ENCODE measurements around the gene CDX2. TPM values are rescaled to one million over a fixed set of nuclear protein-coding genes. Genes with fewer than 3 reads are reported as not detected.

CDX2 gene
- total and polyA plus RNA-seq, 9 of the 15 experiments (the other 6 are each of a cell fraction or from before 2014, with no cell fraction given) = 0.04 TPM; not detected in 8

- H3K9me3 ChIP-seq (replicated peaks; ENCODE audit: control insufficient read depth, insufficient read depth, low read depth, low read length) = no peaks in the 10 kb centered on the region
- no peaks in the 10 kb centered on the region for H3K79me2 ChIP-seq (ENCODE audit: control insufficient read depth, insufficient read depth, low read length)
- H3K4me3 ChIP-seq = no peak overlapping the region
- no peaks in the 10 kb centered on the region; a peak in 2 of 5 replicates for H3K27me3 ChIP-seq (ENCODE audit: control insufficient read depth in 2 of 2, insufficient read depth in 2 of 2, low read length in 2 of 2)
- POLR2A ChIA-PET = no interaction called here
- no peaks in the 10 kb centered on the region for H3K4me1 ChIP-seq (replicated peaks in 1 of 2; ENCODE audit: control insufficient read depth in 2 of 2, insufficient read depth in 2 of 2, low read length in 2 of 2)
- H3K9me1 ChIP-seq (ENCODE audit: control insufficient read depth, insufficient read depth, low read length) = no peaks in the 10 kb centered on the region
- BruUV-seq (replicated peaks) = no TSS peak
- no peak for FAIRE-seq
- H4K20me1 ChIP-seq (replicated peaks; ENCODE audit: control insufficient read depth, insufficient read depth, low read length) = no peaks in the 10 kb centered on the region
- no peak for TF ChIP-seq ZSCAN29 (IDR thresholded peaks at IDR 0.05)
- no peak for TF ChIP-seq DACH1 (IDR thresholded peaks at IDR 0.05; ENCODE audit: partially characterized antibody)
- TF ChIP-seq HMGN3 (IDR thresholded peaks at IDR 0.05; ENCODE audit: borderline replicate concordance, extremely low read depth, insufficient read length, low read depth, low read length) = no peak
- no peak for TF ChIP-seq RBM15 (IDR thresholded peaks at IDR 0.05; ENCODE audit: insufficient read depth, low read length)
- no peak for TF ChIP-seq GATA2 (CRISPR knock-in tag; IDR thresholded peaks at IDR 0.05)
- TF ChIP-seq ZNF583 (CRISPR knock-in tag; IDR thresholded peaks at IDR 0.05) = no peak
- TF ChIP-seq L3MBTL2 (IDR thresholded peaks at IDR 0.05) = no peak
- TF ChIP-seq HDGF (IDR thresholded peaks at IDR 0.05) = no peak
- in situ Hi-C loops (cut with MboI) (no loop called here), intact Hi-C loops (cut with micrococcal nuclease) (no loop called here)
- CTCF ChIA-PET (ENCODE audit: low intra/inter-chr PET ratio) = no interaction called here
- DNase-seq (ENCODE audit: extremely low read depth in 1 of 4, low spot score in 3 of 4) = no peak
- no peak overlapping the region for H2AFZ ChIP-seq (ENCODE audit: low read depth, low read length)
- ATAC-seq = no peak
- no peak overlapping the region for H3K4me2 ChIP-seq (ENCODE audit: insufficient read depth, low read length)
- H3K9ac ChIP-seq (ENCODE audit: insufficient read depth in 1 of 2, low read depth in 2 of 2, low read length in 2 of 2) = no peak overlapping the region
- WGBS (ENCODE audit: insufficient coverage, low coverage, missing lambda C conversion rate) = 13% methylated on average over 1 of the region's 1 CpG
- H3K36me3 ChIP-seq (ENCODE audit: control insufficient read depth, insufficient read depth, low read length) = no peaks in the 10 kb centered on the region
- no peak overlapping the region for H3K27ac ChIP-seq (ENCODE audit: extremely low read depth, low read depth, low read length)
Observed at GRCh38 chr13:27942972-27943371, 26.1 kb downstream of the CDX2 start.

All from K562 (cell line).